Heart left ventricle (tissue), 16 donors: Measurements from ENCODE around the gene LRRIQ1. TPM values are rescaled to one million over a fixed set of nuclear protein-coding genes. Genes with fewer than 3 reads are reported as not detected.
A peak's percentile ranks its signal among the peaks of the same experiment; 100 is the strongest.

Experiments used
- ATAC-seq, 4 donors: fragments of 200-7000 bp; cut with Tn5 transposase; one replicate each; pipeline ENCODE4 v1.9.1; 2020 to 2022; ENCODE audit warnings: moderate library complexity in 4 of 4, mild to moderate bottlenecking in 3 of 4, moderate number of reproducible peaks in 1 of 4
- DNase-seq, 5 donors: peaks; one replicate each; pipeline ENCODE4 v3.0.0-alpha.2; 2020
- H3K27ac ChIP-seq, 12 donors: fragments of 200-600 bp; sonication (generic) in 4 of 12; one replicate each; pipeline versions ENCODE4 v1.5.0 to v1.8.0; 2016 to 2022; ENCODE audit warnings: mild to moderate bottlenecking in 2 of 12
- H3K27me3 ChIP-seq, 9 donors: fragments of 200-600 bp; sonication (generic) in 2 of 9; one replicate each; pipeline versions ENCODE4 v1.5.1 to v1.8.0; 2016 to 2022; ENCODE audit warnings: mild to moderate bottlenecking in 3 of 9
- H3K36me3 ChIP-seq, 9 donors: fragments of 200-600 bp; sonication (generic) in 2 of 9; one replicate each; pipeline versions ENCODE4 v1.5.0 to v1.8.0; 2018 to 2022; ENCODE audit warnings: mild to moderate bottlenecking in 2 of 9
- H3K4me1 ChIP-seq, 12 donors: fragments of 200-600 bp; sonication (generic) in 4 of 12; one replicate each; pipeline versions ENCODE4 v1.5.0 to v1.8.0; 2016 to 2022; ENCODE audit warnings: mild to moderate bottlenecking in 3 of 12
- H3K4me3 ChIP-seq, 12 donors: fragments of 200-600 bp; sonication (generic) in 4 of 12; one replicate each; pipeline versions ENCODE4 v1.5.0 to v1.8.0; 2017 to 2022; ENCODE audit warnings: mild to moderate bottlenecking in 9 of 12, moderate library complexity in 4 of 12
- H3K9me3 ChIP-seq, 12 donors: fragments of 200-600 bp; sonication (generic) in 4 of 12; one replicate each; pipeline versions ENCODE4 v1.5.0 to v1.8.0; 2016 to 2022; ENCODE audit warnings: mild to moderate bottlenecking in 1 of 12
- CTCF ChIP-seq, 12 donors: fragments of 200-600 bp; sonication (generic) in 4 of 12; IDR thresholded peaks; one replicate each; pipeline versions ENCODE4 v1.5.0 to v1.8.0; 2018 to 2022; ENCODE audit warnings: antibody characterized with exemption in 12 of 12, mild to moderate bottlenecking in 5 of 12
- POLR2A ChIP-seq, 2 donors: fragments of 450-650 bp; IDR thresholded peaks; one replicate each; pipeline ENCODE4 v1.6.1; 2017; ENCODE audit warnings: antibody characterized with exemption in 2 of 2, mild to moderate bottlenecking in 2 of 2, moderate library complexity in 2 of 2
- WGBS, 4 donors: extraction: QIAGEN DNeasy Blood & Tissue Kit in 2 of 4; methylation state at CpG; one replicate each; pipeline versions ENCODE4 v1.1.5 to v1.1.7; 2013 to 2018; 5-methylcytosine and 5-hydroxymethylcytosine counted together
- intact Hi-C, 10 donors: fragments of 100-400 bp; cut with DNase I; formaldehyde crosslinking; loops; one replicate each; pipeline versions ENCODE4 v1.11.1 to v1.14.2; 2022
- polyA plus RNA-seq, 2 donors: library from polyadenylated mRNA; stranded (reverse); fragments of 200-250 nt; gene quantifications; one replicate each; pipeline ENCODE4 v1.2.3, GENCODE V29; 2013
- total RNA-seq, 9 donors: library from RNA; depleted of rRNA in 2 of 9; stranded (reverse); fragments of >200 nt in 2 of 9; fragmentation: NEBNext Ultra II Directional in 3 of 9; extraction: Animal tissue kit (Norgen Biotek cat#: 25700) in 3 of 9; gene quantifications; one replicate each; pipeline versions ENCODE4 v1.1.0 to v1.2.4, GENCODE V29; 2016 to 2023
- donor health status: ischemic (EF 13 %, LVEDD 7.1; RV severe dilation, severe dysfunction).
- donor health status: healthy with polysubstance abuse.
- donor health status: DM: no; HTN: yes; CAD: no.
- donor health status: DM: no; HTN: no; CAD: no.
- donor health status: ischemic (EF 25% LVEDD 6.9; RV normal size, moderate dysfunction).
- donor health status: ischemic (EF 25% LVEDD 5.7; RV mildly dilated, moderate dysfunction).
- donor health status: healthy.
- donor health status: DM: yes; HTN: yes; CAD: no.
- donor health status: ischemic (EF 35%, LVEDD 5.7; RV mildly dilated, moderate dysfunction).
- donor health status: nonischemic (EF 11% LVEDD 7.7; RV severe dilation, severe dysfunction).
- donor health status: DM: yes; HTN: yes; CAD: no.
- donor health status: PGD.
- donor health status: ischemic (EF 29% LVEDD 5.4; RV normal size, mild dysfunction).
- donor health status: nonischemic (EF 23%, LVEDD 6.1; RV moderate dilation, normal function).

The LRRIQ1 gene
- total and polyA plus RNA-seq, 11 donors = 0.04 to 0.72 (median 0.41) TPM; not detected in 3

GRCh38 chr12:85279449-85280164 is 243.5 kb downstream of the LRRIQ1 start:
- Histone ChIP-seq H3K4me1 (peaks cover 0 to 22% (median 12%) of the 10 kb centered on the region in 12 donors), H3K4me3 (peak overlapping the region in 11 of 12 donors; percentile 6 to 48 (median 35)), H3K27me3 (peaks cover 16 to 100% (median 95%) of the 10 kb centered on the region in 9 donors), H3K27ac (no peak overlapping the region), H3K36me3 (no peaks in the 10 kb centered on the region), H3K9me3 (peaks cover 0 to 13% (median 0%) of the 10 kb centered on the region in 12 donors)
- peak in 1 of 4 donors; percentile 33 for ATAC-seq
- intact Hi-C loops = no loop called here
- 2 to 7% (median 4%) methylated on average over 42 to 44 of the region's 44 CpGs for WGBS, 4 donors
- TF ChIP-seq POLR2A (IDR thresholded peaks at IDR 0.05) (no peak), CTCF (IDR thresholded peaks at IDR 0.05) (no peak)
- DNase-seq = peak in 1 of 5 donors; percentile 35

GRCh38 chr12:85280165-85280983 is 244.2 kb downstream of the LRRIQ1 start, which contains the start of gene ALX1:
Gene ALX1 (plus strand): TSS chr12:85280220. CDS start chr12:85280262, 42 bp downstream.
- 2 to 3% (median 2%) methylated on average over 44 to 49 of the region's 49 CpGs for WGBS, 4 donors
- Histone ChIP-seq H3K27ac (no peak within 1 kb of the TSS), H3K4me1 (peaks cover 0 to 22% (median 12%) of the 10 kb centered on the region in 12 donors), H3K27me3 (peaks cover 21 to 100% (median 95%) of the 10 kb centered on the region in 9 donors), H3K4me3 (peak within 1 kb of the TSS; percentile 6 to 48 (median 34)), H3K36me3 (no peaks in the 10 kb centered on the region), H3K9me3 (peaks cover 0 to 13% (median 0%) of the 10 kb centered on the region in 12 donors)
- intact Hi-C loops = no loop called here
- ATAC-seq (peak in 2 of 4 donors; percentile 26 to 44), DNase-seq (peak in 1 of 5 donors; percentile 58)
- TF ChIP-seq POLR2A (IDR thresholded peaks at IDR 0.05) = no peak
- TF ChIP-seq CTCF (IDR thresholded peaks at IDR 0.05) = no peak

DNA sequence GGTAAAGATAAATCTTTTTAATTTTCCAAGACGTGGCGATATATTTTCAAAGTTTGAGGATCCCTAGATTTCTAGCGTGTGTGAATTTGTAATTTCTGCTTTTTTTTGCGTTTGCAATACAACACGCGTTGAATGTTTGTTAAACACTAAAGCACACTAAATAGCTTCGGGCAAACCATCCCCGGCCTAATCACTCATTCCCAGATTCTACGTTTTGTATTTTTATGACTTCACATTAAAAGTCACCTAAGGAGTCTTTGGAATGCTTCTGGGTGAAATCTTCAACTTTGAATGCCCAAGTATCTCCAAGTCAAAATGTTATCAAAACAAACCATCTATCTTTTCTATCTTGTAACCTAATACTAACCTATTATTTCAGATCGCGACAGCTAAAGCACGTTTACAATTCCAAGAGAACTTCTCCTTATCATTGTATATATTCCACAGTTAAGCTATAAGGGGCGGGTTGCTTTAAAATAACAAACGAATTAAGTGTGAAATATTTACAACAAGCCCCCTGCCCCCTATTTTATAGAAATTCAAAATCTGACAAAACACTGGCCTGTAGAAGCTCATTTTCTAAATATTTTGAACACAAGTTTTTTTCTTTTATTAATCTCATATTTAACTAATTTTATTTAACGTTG is 245.0 kb downstream of the LRRIQ1 start:
- peak overlapping the region in 10 of 12 donors; percentile 29 to 48 (median 37) for H3K4me3 ChIP-seq
- DNase-seq (no peak), ATAC-seq (no peak)
- H3K9me3 ChIP-seq = peaks cover 0 to 13% (median 0%) of the 10 kb centered on the region in 12 donors
- peaks cover 0 to 22% (median 12%) of the 10 kb centered on the region in 12 donors for H3K4me1 ChIP-seq
- H3K36me3 ChIP-seq = no peaks in the 10 kb centered on the region
- intact Hi-C loops = no loop called here
- TF ChIP-seq POLR2A (IDR thresholded peaks at IDR 0.05) = no peak
- WGBS, 4 donors = 3 to 6% (median 5%) methylated on average over 15 of the region's 15 CpGs
- H3K27me3 ChIP-seq = peaks cover 21 to 100% (median 88%) of the 10 kb centered on the region in 9 donors
- no peak overlapping the region for H3K27ac ChIP-seq

- TF ChIP-seq CTCF (IDR thresholded peaks at IDR 0.05) = no peak
- TF ChIP-seq POLR2A (IDR thresholded peaks at IDR 0.05) = no peak
- Histone ChIP-seq H3K36me3 (no peaks in the 10 kb centered on the region), H3K4me1 (peaks cover 0 to 22% (median 12%) of the 10 kb centered on the region in 12 donors), H3K9me3 (peaks cover 0 to 13% (median 0%) of the 10 kb centered on the region in 12 donors), H3K27me3 (peaks cover 21 to 100% (median 81%) of the 10 kb centered on the region in 9 donors), H3K4me3 (no peak overlapping the region), H3K27ac (no peak overlapping the region)
- 8 to 19% (median 13%) methylated on average over 11 of the region's 11 CpGs for WGBS, 4 donors
- intact Hi-C loops = no loop called here
- DNase-seq (no peak), ATAC-seq (no peak)
Observed at GRCh38 chr12:85281636-85282312, 245.6 kb downstream of the LRRIQ1 start.
